H54 (cell line): ENCODE measurements around the gene OLFML2A.
A peak's percentile ranks its signal among the peaks of the same experiment; 100 is the strongest.

Experiments used
- DNase-seq: peaks from one replicate; pipeline ENCODE4 v3.0.0; 2011; ENCODE audit warnings: low spot score, mixed read lengths; ENCODE audit not compliant: insufficient read length
- FAIRE-seq: peaks from 3 replicates; lab custom pipeline; 2011; peaks lifted over from hg19 to GRCh38; lab: Jason Lieb, UNC
- POLR2A ChIP-seq: IDR thresholded peaks from 2 replicates; pipeline ENCODE4 v1.6.1; 2011; ENCODE audit warnings: low read depth, mild to moderate bottlenecking, low read length

Gene OLFML2A

DNA sequence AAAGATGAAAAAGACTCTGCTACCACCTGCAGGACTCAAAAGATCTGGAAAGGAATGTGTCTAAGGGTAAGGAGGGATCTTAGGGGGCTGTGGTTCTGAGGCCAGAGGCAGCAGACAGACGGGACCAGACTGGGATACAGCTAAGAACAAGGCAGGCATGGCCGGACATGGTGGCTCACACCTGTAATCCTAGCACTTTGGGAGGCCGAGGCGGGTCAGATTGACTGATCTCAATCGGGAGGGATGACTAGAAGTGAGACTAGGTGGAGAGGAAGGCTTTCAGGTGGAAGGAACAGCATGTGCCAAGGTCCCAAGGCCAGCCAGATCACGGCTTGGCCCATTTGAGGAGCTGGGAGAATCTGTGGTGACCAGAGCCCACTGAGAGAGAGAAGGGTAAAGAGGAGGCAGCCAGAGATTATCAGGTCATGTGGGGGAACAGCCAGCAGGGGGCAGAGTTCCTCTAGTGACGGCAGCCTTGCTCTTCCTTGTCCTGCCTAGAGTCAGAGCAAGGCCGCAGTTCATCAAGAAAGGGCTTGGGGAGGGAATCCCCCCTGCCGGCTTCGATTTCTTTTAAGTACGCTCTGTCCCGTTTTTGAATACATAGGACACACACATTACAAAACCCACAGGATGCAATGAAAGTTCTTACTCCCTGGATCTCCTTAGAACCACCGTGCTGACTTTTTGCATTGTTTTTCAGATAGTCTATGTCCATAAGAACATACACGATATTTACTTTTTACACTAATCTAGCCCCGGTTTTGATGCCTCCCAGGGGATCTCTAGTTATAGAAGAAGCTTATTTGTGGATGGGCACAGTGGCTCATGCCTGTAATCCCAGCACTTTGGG lies 2.6 kb upstream of the OLFML2A start:
- TF ChIP-seq POLR2A = no peak
- FAIRE-seq (no peak), DNase-seq (peak; percentile 96)

DNA sequence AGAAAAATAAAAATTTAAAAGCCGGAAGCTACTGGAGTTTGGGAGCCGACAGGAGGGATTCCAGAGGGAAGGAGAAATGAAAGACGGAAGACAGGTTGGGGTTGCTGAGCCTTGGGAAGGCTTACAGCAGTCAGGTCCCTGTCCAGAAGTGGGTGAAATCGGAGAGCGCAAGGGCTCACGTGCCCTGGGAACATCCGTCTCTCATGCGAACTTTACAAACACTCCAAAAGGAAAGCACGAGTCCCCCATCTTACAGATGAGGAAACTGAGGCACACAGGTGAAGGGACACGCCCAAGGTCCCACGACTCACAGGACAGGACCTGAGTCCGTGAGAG lies 347 bp upstream of the OLFML2A start:
- DNase-seq (no peak), FAIRE-seq (no peak)
- TF ChIP-seq POLR2A = no peak

DNA sequence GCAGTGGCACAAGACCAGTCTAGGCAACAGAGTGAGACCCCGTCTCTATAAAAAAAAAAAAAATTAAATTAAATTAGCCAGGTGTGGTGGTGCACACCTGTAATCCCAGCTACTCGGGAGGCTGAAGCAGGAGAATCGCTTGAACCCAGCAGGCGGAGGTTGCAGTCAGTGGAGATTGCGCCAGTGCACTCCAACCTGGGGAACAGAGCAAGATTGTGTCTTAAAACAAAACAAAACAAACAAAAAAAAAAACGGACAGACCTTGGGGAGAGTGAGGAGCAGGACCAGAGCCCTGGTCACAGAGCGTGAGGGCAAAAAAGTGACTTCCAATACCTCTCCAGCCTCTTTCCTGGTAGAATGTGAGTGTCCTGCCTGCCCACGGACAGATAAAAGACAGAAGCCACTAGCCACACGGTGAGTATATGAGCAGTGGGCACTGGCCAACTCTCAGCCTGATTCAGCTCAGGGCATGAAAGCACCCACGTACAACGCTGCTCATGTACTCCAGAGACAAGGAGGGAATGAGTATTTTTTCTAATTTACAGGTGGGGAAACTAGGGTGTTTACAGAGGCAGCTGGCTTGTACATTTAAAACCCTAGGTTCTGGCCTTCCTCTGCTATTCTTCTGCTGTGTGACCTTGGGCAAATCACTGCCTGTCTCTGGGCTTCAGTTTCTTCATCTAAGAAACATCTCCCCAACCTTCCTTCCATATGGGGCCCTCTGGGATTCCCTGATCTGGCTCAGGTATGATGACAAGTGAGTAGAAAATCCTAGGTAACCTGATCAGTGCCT lies 1.8 kb downstream of the OLFML2A start:
- no peak for DNase-seq
- TF ChIP-seq POLR2A = no peak
- no peak for FAIRE-seq

DNA sequence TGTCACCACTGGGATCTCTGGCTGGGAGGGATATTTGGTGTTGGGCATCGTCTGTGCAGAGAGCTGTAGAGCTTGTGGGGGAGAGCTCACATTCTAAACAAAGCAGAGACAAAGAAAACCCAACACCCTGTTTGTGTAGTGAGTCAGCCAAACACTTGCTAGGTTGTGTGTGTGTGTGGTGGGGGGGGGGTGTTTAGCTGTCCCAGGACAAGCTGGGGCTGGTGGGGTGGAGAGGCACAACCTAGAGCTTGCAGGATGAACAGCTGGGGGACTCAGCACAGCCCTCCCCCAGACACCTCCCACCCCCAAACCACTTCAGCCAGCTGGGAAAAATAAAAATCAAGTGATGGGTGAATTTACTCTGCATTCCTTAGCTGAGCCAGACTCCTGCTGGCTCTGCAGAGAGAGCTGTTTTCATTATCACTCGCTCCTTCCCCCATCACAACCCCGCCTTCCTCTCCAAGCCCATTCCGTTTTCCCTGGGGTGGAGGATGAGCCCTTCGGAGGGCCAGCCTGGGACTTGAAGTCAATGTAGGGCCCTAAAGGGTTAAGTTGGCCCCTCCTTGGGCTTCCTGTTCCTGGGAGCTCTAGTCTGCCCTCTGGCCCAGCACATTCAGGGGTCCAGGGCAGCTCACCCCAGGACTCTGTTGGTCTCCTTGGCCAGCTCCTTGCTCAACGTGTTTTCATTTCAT lies 2.6 kb downstream of the OLFML2A start:
- DNase-seq (peak; percentile 99), FAIRE-seq (peak; percentile 66)
- TF ChIP-seq POLR2A = no peak

DNA sequence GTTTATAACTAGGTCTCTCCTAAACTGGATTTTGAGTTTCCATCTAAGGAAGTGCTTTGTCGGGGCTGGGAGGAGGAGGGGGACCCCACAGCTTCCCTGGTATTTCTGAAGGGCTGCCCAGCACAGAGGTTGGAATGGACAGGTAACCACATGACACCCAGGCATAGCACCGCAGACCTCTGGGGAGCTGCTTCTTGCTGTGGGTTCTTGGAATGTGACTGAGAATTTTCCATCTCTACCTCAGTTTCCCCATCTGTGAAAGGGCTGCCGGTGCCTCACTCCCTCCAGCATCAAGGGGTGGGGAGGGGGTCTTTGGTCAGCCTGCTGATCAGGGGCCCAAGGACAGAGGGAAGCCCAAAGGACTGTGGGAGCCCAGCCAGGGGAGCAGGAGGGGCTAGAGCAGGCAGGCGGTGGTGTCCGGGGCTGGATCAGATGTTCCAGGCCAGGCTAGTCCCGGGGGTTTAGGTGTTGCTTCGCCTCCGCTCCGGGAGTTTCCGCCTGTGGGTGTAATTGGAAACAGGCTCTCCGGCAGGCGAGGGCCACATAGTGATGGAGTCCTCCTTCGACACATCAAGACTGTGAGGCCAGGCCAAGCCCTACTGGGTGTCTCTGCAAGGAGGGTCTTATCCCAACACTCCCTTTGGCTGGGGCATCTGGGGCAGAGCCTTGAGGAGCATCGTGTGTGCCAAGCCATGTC lies 3.3 kb downstream of the OLFML2A start:
- FAIRE-seq = no peak
- no peak for DNase-seq
- no peak for TF ChIP-seq POLR2A

DNA sequence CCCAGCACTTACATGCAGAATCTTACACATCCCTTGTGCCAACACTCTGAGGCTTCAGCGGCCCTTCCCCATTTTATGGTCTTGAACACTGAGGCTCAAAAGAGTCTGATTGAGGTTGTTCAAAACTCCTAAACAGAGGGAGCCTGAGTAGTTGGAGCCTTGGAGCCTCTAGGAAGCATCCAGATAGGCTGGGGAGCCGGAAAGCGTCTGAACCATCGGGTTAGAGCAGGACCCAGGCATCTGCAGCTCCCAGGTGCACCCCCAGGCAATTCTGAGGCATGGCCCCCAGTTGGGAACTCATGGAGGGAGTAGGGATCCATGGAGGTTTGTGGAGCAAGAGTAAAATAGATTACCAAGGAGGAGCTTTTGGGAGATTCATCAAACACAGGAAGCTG lies 3.8 kb downstream of the OLFML2A start:
- FAIRE-seq (no peak), DNase-seq (no peak)
- TF ChIP-seq POLR2A = no peak

DNA sequence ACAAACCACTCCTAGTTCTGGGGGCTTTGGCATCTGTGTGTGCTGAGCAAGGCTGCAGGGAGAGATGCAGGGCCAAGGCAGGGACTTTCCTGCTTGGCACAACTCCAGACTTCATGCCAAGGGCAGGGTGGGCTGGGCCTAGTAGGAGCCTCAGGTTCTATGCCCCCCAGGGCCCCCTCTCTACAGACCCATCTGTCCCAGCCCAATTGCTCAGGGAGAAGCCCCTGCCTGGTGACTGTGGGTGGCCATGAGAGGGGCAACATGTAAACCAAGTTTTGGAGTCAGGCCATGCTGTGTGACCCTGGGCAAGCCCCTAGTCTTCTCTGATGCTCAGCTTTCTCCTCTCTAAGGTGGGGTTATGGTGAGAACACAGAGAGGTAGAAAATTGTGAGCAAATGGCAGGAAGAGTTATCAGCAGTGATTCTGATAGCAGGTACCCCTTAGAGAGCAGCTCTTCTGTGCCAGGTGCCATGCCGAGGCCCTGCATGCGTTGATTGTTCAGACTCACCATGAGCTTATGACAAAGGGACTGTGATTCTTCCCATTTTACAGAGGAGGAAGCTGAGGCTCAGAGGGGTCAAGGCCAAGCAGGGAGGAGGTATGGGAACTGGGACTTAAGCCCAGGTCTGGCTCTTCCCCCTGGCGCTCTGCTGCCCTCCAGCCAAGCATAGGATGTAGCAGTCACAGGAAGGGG lies 5.2 kb downstream of the OLFML2A start:
- FAIRE-seq (no peak), DNase-seq (no peak)
- TF ChIP-seq POLR2A = no peak

DNA sequence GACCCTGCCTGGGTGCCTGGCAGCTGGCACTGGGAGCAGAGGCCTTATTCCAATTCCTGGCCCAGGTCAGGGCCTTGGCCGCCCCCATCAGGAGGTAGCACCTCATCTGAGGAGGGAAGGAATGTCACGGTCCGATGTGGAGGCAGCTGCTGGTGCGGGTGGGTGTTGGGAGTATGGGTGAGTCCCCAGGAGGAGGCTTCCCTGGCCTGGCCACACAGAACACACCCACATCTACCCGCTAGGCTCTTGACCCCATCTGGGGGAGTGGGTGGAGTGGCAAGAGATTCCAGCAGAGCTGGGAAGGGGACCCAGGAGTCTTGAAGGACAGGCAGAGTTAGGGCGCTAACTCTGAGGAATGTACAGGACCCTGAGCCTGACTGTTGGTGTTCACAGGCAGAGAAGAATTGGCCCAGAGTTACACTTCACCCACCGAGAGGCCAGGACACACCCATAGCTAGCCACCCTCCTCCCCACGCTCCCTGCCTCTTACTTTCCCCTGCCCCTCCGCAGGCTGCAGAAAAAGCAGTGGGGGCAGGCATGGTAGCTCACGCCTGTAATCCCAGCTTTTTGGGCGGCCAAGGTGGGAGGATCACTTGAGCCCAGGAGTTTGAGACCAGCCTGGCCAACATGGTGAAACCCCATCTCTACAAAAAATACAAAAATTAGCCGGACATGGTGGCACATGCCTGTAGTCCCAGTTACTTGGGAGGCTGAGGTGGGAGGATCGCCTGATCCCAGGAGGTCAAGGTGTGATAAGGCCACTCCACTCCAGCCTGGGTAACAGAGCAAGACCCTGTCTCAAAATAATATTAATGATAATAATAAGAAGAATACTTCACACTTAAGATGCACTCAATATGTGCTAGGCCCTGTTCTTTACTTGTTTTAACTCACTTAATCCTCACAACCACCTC lies 6.0 kb downstream of the OLFML2A start:
- DNase-seq (no peak), FAIRE-seq (no peak)
- TF ChIP-seq POLR2A = no peak

DNA sequence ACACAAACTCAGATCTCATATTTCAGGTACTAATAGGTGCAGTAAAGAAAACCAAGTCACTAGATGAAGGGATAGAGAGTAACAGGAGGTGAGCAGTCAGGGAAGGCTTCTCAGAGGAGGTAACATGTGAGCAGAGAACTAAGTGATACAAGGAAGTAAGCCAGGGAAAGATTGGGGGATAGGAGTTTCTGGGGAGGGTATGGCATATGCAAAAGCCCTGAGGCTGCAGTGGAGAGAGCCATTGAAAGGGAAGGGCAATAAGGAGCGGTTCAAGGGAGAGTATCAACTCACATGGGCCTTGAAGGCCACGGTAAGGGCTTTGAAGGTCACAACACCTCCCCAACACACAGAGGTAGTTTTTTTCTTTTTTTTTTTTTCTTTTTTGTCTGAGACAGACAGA lies 6.9 kb downstream of the OLFML2A start:
- DNase-seq = no peak
- FAIRE-seq = no peak
- no peak for TF ChIP-seq POLR2A

DNA sequence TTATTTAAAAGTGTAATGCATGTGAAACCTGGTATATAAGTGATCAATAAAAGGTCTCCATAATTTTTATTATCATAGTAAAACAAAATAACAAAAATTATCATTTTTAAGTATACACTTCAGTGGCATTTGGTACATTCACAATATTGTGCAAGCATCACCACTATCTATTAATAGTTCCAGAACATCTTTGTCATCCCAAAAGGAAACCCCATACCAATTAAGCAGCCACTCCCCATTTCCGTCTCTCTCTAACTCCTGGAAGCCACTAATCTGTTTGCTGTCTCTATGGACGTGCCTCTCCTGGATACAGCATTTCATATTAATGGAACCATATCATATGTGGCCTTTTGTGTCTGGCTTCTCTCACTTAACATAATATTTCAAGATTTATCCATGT lies 7.6 kb downstream of the OLFML2A start:
- DNase-seq (no peak), FAIRE-seq (no peak)
- no peak for TF ChIP-seq POLR2A

DNA sequence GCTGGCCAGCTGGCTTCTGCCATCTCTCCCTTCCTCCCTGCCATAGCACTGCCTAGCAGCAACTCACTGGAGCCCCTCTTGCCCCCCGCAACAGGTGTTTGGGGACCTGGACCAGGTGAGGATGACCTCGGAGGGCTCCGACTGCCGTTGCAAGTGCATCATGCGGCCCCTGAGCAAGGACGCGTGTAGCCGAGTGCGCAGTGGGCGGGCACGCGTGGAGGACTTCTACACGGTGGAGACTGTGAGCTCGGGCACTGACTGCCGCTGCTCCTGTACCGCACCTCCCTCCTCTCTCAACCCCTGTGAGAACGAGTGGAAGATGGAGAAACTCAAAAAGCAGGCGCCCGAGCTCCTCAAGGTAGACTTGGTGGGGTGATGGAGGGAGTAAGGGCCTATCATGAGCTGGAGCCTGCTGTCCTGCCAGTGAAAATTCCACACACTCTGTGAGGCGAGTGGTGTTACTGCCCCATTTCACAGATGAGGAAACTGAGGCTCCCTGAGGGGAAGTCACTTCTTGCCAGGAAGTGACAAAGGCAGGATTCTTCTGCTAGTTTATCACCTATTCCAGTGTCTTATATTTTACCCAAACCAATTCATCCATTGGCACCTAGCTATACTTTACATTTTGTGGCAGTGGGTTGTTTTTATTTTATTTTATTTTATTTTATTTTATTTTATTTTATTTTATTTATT lies 10.1 kb downstream of the OLFML2A start:
- no peak for FAIRE-seq
- TF ChIP-seq POLR2A = no peak
- DNase-seq = no peak

DNA sequence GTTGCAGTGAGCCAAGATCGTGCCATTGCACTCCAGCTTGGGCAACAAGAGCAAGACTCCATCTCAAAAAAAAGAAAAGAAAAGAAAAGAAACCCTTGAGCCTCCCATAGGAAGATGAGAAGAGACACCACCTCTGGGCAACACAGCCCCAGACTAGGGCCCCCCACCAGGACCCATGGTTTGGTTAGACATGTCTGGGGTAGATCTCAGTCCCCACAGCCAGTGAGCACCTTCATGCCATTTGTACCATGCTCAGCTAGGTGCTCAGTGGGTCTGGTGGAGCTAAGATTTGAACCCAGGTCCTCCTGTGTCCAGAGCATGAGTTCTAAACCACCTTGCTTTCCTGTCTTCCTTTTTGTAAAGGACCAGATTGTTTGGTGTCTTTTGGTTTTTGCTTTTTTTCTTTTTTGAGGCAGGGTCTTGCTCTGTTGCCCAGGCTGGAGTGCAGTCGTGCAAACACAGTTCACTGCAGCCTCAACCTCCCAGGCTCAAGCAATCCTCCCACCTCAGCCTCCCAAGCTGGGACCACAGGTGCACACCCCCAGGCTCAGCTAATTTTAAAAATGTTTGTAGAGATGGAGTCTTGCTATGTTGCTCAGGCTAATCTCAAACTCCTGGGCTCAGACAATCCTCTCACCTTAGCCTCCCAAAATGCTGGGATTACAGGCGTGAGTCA lies 11.7 kb downstream of the OLFML2A start:
- FAIRE-seq = no peak
- no peak for TF ChIP-seq POLR2A
- DNase-seq = no peak
